GM18951 (cell line): ENCODE results near the gene MINAR2.

Source experiments
- POLR2A ChIP-seq: IDR thresholded peaks from 4 replicates; pipeline ENCODE4 v1.6.1; 2011; ENCODE audit warnings: mild to moderate bottlenecking; ENCODE audit not compliant: insufficient read length, insufficient read depth; ENCODE audit errors: extremely low read depth
- in situ Hi-C: fragments of 300-500 bp; cut with MboI; formaldehyde crosslinking; loops from one replicate; pipeline ENCODE4 v1.12.0; 2022; ENCODE audit warnings: low sequenced_read_pairs, mixed read lengths, inconsistent platforms; ENCODE audit not compliant: unreplicated experiment

The MINAR2 gene

GRCh38 chr5:129807162-129807814, 59.4 kb downstream of the MINAR2 start:
- in situ Hi-C loops = no loop called here
- no peak for TF ChIP-seq POLR2A
